GM21447 (cell line): ENCODE results near the gene MPC2.
A peak's percentile ranks its signal among the peaks of the same experiment; 100 is the strongest.
"Not testable (repeated sequence)": the region's sequence is repeated elsewhere in the genome, so short reads cannot be mapped to it uniquely, and the experiment has no call there.

ENCODE experiments used
- ATAC-seq: cut with Tn5 transposase; IDR thresholded peaks from one replicate; pipeline ENCODE4 v1.9.1; 2021; ENCODE audit not compliant: unreplicated experiment

Gene MPC2

GRCh38 chr1:167909691-167910180 lies 27.1 kb downstream of the MPC2 start:
- peak; percentile 75 for ATAC-seq

- no peak for ATAC-seq
These were observed 31.2 kb downstream of the MPC2 start for GRCh38 chr1:167905671-167906070.

- ATAC-seq, result no peak
These were observed 31.7 kb downstream of the MPC2 start for GRCh38 chr1:167905182-167905581.

GRCh38 chr1:167904652-167905130 lies 32.2 kb downstream of the MPC2 start:
- ATAC-seq, result no peak

- ATAC-seq, result no peak
These were observed 36.0 kb downstream of the MPC2 start for GRCh38 chr1:167900907-167901306.

- ATAC-seq, result peak; percentile 92
These were observed 37.6 kb downstream of the MPC2 start for GRCh38 chr1:167899253-167899681.

GRCh38 chr1:167898578-167899222 lies 38.2 kb downstream of the MPC2 start:
- ATAC-seq, result no peak

GRCh38 chr1:167893798-167894197 lies 43.1 kb downstream of the MPC2 start:
- ATAC-seq, result no peak

GRCh38 chr1:167890400-167890799 lies 46.5 kb downstream of the MPC2 start:
- ATAC-seq, result no peak

GRCh38 chr1:167887187-167887586 lies 49.7 kb downstream of the MPC2 start:
- ATAC-seq, result not testable (repeated sequence)

- ATAC-seq, result no peak
These were observed 54.5 kb downstream of the MPC2 start for GRCh38 chr1:167882376-167882775.

GRCh38 chr1:167881786-167882185 lies 55.1 kb downstream of the MPC2 start:
- ATAC-seq, result no peak

- no peak for ATAC-seq
These were observed 55.8 kb downstream of the MPC2 start for GRCh38 chr1:167881069-167881468.

- ATAC-seq, result no peak
These were observed 56.3 kb downstream of the MPC2 start for GRCh38 chr1:167880580-167881021.

- ATAC-seq, result no peak
These were observed 57.4 kb downstream of the MPC2 start for GRCh38 chr1:167879508-167879907.

- no peak for ATAC-seq
These were observed 58.3 kb downstream of the MPC2 start for GRCh38 chr1:167878372-167879160.

GRCh38 chr1:167876597-167877175 lies 60.2 kb downstream of the MPC2 start:
- ATAC-seq, result no peak

GRCh38 chr1:167871331-167871730 lies 65.5 kb downstream of the MPC2 start:
- ATAC-seq, result no peak

GRCh38 chr1:167869157-167870001 lies 67.5 kb downstream of the MPC2 start:
- not testable (repeated sequence) for ATAC-seq

GRCh38 chr1:167866739-167867414 lies 70.0 kb downstream of the MPC2 start:
- ATAC-seq, result not testable (repeated sequence)
